Astrocyte (in vitro differentiated cells and primary cell): ENCODE results near the gene PLD3. TPM values are rescaled to one million over a fixed set of nuclear protein-coding genes. Genes with fewer than 3 reads are reported as not detected.

Experiments used
- DNase-seq: peaks from one replicate; pipeline ENCODE4 v3.0.0-alpha.2; 2010; ENCODE audit warnings: low read depth
- FAIRE-seq: peaks from 2 replicates; lab custom pipeline; 2011; peaks lifted over from hg19 to GRCh38; lab: Jason Lieb, UNC
- H2AFZ ChIP-seq: 2 replicates; pipeline ENCODE4 v1.6.0; 2012; ENCODE audit warnings: low read depth, low read length, inconsistent platforms
- H3K27ac ChIP-seq: 2 replicates; pipeline ENCODE4 v1.5.1; 2011; ENCODE audit warnings: low read depth, low read length, inconsistent platforms
- H3K27me3 ChIP-seq: 2 replicates; pipeline ENCODE4 v1.6.0; 2011; ENCODE audit warnings: low read length, inconsistent platforms; ENCODE audit not compliant: insufficient read depth
- H3K36me3 ChIP-seq: 2 replicates; pipeline ENCODE4 v1.5.1; 2011; ENCODE audit warnings: low read length, inconsistent platforms; ENCODE audit not compliant: insufficient read depth
- H3K4me1 ChIP-seq: 2 replicates; pipeline ENCODE4 v1.5.1; 2011; ENCODE audit warnings: low read length, inconsistent platforms; ENCODE audit not compliant: insufficient read depth
- H3K4me2 ChIP-seq: 2 replicates; pipeline ENCODE4 v1.6.0; 2012; ENCODE audit warnings: low read length, inconsistent platforms
- H3K4me3 ChIP-seq: 2 replicates; pipeline ENCODE4 v1.5.1; 2011; ENCODE audit warnings: low read depth, mild to moderate bottlenecking, low read length, inconsistent platforms; ENCODE audit not compliant: insufficient read depth
- H3K79me2 ChIP-seq: 2 replicates; pipeline ENCODE4 v1.6.0; 2012; ENCODE audit warnings: mild to moderate bottlenecking, low read length, inconsistent platforms; ENCODE audit not compliant: insufficient read depth
- H3K9ac ChIP-seq: 2 replicates; pipeline ENCODE4 v1.6.0; 2012; ENCODE audit warnings: mild to moderate bottlenecking, low read length, inconsistent platforms
- H3K9me3 ChIP-seq: 2 replicates; pipeline ENCODE4 v1.5.1; 2012; ENCODE audit warnings: low read depth, mild to moderate bottlenecking, low read length, inconsistent platforms; ENCODE audit not compliant: insufficient read depth
- H4K20me1 ChIP-seq: 2 replicates; pipeline ENCODE4 v1.6.0; 2012; ENCODE audit warnings: low read length, inconsistent platforms; ENCODE audit not compliant: insufficient read depth
- H3K27ac Mint-ChIP-seq: one replicate; pipeline ENCODE4 v1.8.0; 2021; ENCODE audit warnings: mild to moderate bottlenecking, mixed read lengths; ENCODE audit not compliant: unreplicated experiment
- H3K27me3 Mint-ChIP-seq: one replicate; pipeline ENCODE4 v1.8.0; 2021; ENCODE audit warnings: low read depth, mixed read lengths; ENCODE audit not compliant: unreplicated experiment
- H3K36me3 Mint-ChIP-seq: one replicate; pipeline ENCODE4 v1.8.0; 2021; ENCODE audit warnings: low read depth, mixed read lengths; ENCODE audit not compliant: unreplicated experiment
- H3K4me1 Mint-ChIP-seq: one replicate; pipeline ENCODE4 v1.8.0; 2021; ENCODE audit warnings: low read depth, mixed read lengths; ENCODE audit not compliant: unreplicated experiment
- H3K4me3 Mint-ChIP-seq: one replicate; pipeline ENCODE4 v1.8.0; 2021; ENCODE audit warnings: mild to moderate bottlenecking, moderate library complexity, mixed read lengths; ENCODE audit not compliant: unreplicated experiment
- H3K9me3 Mint-ChIP-seq: one replicate; pipeline ENCODE4 v1.8.0; 2021; ENCODE audit warnings: mild to moderate bottlenecking, mixed read lengths; ENCODE audit not compliant: unreplicated experiment
- CTCF ChIP-seq: IDR thresholded peaks from 2 replicates; pipeline ENCODE4 v1.5.1; 2011; ENCODE audit warnings: low read depth, mild to moderate bottlenecking, inconsistent platforms, low read length, moderate library complexity; ENCODE audit not compliant: insufficient read depth
- EZH2 ChIP-seq: IDR thresholded peaks from 2 replicates; pipeline ENCODE4 v1.6.1; 2012; ENCODE audit warnings: mild to moderate bottlenecking, low read length, inconsistent platforms; ENCODE audit not compliant: insufficient read depth
- total RNA-seq: library from RNA; stranded (reverse); gene quantifications from 2 replicates; pipeline ENCODE4 v1.2.1, GENCODE V29; 2021

The PLD3 gene
- total RNA-seq, 1 donor from 2014 or later, result 728 TPM

DNA sequence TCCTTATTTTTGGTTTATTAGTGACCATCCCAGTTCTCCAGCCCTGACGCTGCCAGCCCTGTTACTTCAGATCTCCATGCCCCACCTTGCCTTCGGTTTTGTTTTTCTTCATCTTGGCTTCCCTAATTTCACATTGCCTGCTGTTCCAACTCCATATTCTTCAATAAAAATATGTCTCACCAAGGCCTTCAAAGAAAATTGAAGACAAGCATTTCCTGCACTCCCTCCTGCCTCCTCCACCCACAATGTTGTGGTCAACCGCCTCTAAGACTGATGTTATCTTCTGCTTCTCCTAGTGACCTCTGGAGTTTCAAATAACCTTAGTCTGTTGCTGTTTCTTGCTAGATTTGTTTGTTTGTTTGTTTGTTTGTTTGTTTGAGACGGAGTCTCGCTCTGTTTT lies 14.6 kb downstream of the PLD3 start:
- H3K36me3 Mint-ChIP-seq, result peaks cover 2% of the 10 kb centered on the region

DNA sequence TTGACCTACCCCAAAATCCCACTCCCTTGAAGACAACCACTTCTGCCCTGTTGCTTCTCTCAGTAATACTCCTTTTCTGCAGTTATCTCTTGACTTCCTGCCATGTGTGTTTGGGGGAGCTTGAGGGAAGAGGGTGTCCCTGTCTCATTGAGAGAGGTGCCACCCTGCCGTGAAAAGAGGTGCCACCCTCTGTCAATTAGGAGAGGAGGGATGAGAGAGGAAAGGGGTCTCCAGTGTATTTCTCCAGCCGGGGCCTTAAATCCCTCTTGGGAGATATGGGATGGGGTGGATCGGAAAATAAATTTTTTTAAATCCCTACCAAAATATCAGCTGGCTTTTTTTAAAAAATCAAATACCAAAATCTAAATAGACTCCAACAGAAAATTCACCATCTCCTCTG lies 16.5 kb downstream of the PLD3 start:
- Mint-ChIP-seq H3K27ac (no peak overlapping the region), H3K27me3 (no peaks in the 10 kb centered on the region)

More for the DNA sequence above, 14.6 kb downstream of the PLD3 start:
- Histone ChIP-seq H2AFZ (no peak overlapping the region), H3K27ac (no peak overlapping the region), H3K9me3 (no peaks in the 10 kb centered on the region), H4K20me1 (peaks cover 19% of the 10 kb centered on the region), H3K79me2 (no peaks in the 10 kb centered on the region), H3K36me3 (no peaks in the 10 kb centered on the region), H3K9ac (no peak overlapping the region), H3K27me3 (no peaks in the 10 kb centered on the region), H3K4me3 (no peak overlapping the region), H3K4me1 (peaks cover 13% of the 10 kb centered on the region), H3K4me2 (no peak overlapping the region)
- H3K4me1 Mint-ChIP-seq, result peaks cover 15% of the 10 kb centered on the region
- no peaks in the 10 kb centered on the region for H3K27me3 Mint-ChIP-seq
- no peak for FAIRE-seq
- TF ChIP-seq CTCF (no peak), EZH2 (no peak)
- no peak for DNase-seq
- H3K27ac Mint-ChIP-seq, result no peak overlapping the region
- H3K9me3 Mint-ChIP-seq, result no peaks in the 10 kb centered on the region
- H3K4me3 Mint-ChIP-seq, result no peak overlapping the region

More for the DNA sequence above, 16.5 kb downstream of the PLD3 start:
- H3K36me3 ChIP-seq, result no peaks in the 10 kb centered on the region
- no peaks in the 10 kb centered on the region for H3K27me3 ChIP-seq
- Mint-ChIP-seq H3K9me3 (no peaks in the 10 kb centered on the region), H3K4me3 (peak overlapping the region; percentile 83), H3K4me1 (peaks cover 16% of the 10 kb centered on the region), H3K36me3 (peaks cover 4% of the 10 kb centered on the region)
- H2AFZ ChIP-seq, result peak overlapping the region; percentile 70
- peak overlapping the region; percentile 53 for H3K4me3 ChIP-seq
- H3K4me2 ChIP-seq, result peak overlapping the region; percentile 83
- H3K4me1 ChIP-seq, result peaks cover 13% of the 10 kb centered on the region
- TF ChIP-seq CTCF (no peak), EZH2 (no peak)
- H4K20me1 ChIP-seq, result peaks cover 21% of the 10 kb centered on the region
- no peak overlapping the region for H3K27ac ChIP-seq
- no peaks in the 10 kb centered on the region for H3K79me2 ChIP-seq
- FAIRE-seq (no peak), DNase-seq (no peak)
- H3K9me3 ChIP-seq, result no peaks in the 10 kb centered on the region
- H3K9ac ChIP-seq, result peak overlapping the region; percentile 73
